Keratinocyte (primary cell): ENCODE data around the gene TBC1D12.

Experiments used
- CTCF ChIP-seq, 3 experiments: IDR thresholded peaks in 1 of 3; conservative IDR thresholded peaks in 1 of 3; optimal IDR thresholded peaks in 1 of 3; 2 replicates in 2 of 3; 3 replicates in 1 of 3; pipeline versions ENCODE3 to v1.5.1; 2011; ENCODE audit warnings: low read length in 3 of 3, mild to moderate bottlenecking in 3 of 3, moderate library complexity in 2 of 3, control low read depth in 1 of 3, inconsistent platforms in 1 of 3; ENCODE audit not compliant: insufficient read depth in 2 of 3; ENCODE audit errors: extremely low read depth in 1 of 3
- EZH2 ChIP-seq: IDR thresholded peaks from one replicate; pipeline ENCODE4 v1.6.1; 2012; ENCODE audit warnings: inconsistent platforms, mild to moderate bottlenecking, low read length, moderate library complexity

- TF ChIP-seq CTCF (optimal IDR thresholded peaks at IDR 0.05 in 1 of 3, IDR thresholded peaks at IDR 0.05 in 1 of 3, conservative IDR thresholded peaks at IDR 0.05 in 1 of 3; ENCODE audit: extremely low read depth in 1 of 3, insufficient read depth in 2 of 3, low read length in 3 of 3) (no peak), EZH2 (no peak)
These were observed 143.9 kb downstream of the TBC1D12 start for GRCh38 chr10:94546049-94546900.
